GM12873 (cell line): ENCODE results near the gene CCDC18.

Experiments
- CTCF ChIP-seq: IDR thresholded peaks from 2 replicates; pipeline ENCODE4 v1.5.1; 2012; ENCODE audit warnings: low read depth, mild to moderate bottlenecking, moderate library complexity, low read length, control low read depth; ENCODE audit not compliant: insufficient read depth; ENCODE audit errors: missing control alignments

The CCDC18 gene

GRCh38 chr1:93205892-93206566 lies 25.5 kb downstream of the CCDC18 start:
- no peak for TF ChIP-seq CTCF

GRCh38 chr1:93206567-93206954 lies 26.0 kb downstream of the CCDC18 start:
- no peak for TF ChIP-seq CTCF

GRCh38 chr1:93207211-93207610 lies 26.7 kb downstream of the CCDC18 start:
- TF ChIP-seq CTCF = no peak

GRCh38 chr1:93215322-93215721 lies 34.8 kb downstream of the CCDC18 start:
- TF ChIP-seq CTCF = no peak

GRCh38 chr1:93219443-93219842 lies 38.9 kb downstream of the CCDC18 start:
- TF ChIP-seq CTCF = no peak

- no peak for TF ChIP-seq CTCF
These were observed 41.4 kb downstream of the CCDC18 start for GRCh38 chr1:93221913-93222312.

GRCh38 chr1:93223023-93223675 lies 42.6 kb downstream of the CCDC18 start:
- no peak for TF ChIP-seq CTCF
